CD4-positive, alpha-beta T cell (primary cell): ENCODE data around the gene TARS2. TPM values are rescaled to one million over a fixed set of nuclear protein-coding genes. Genes with fewer than 3 reads are reported as not detected.

Experiments
- ATAC-seq: fragments of 200-7000 bp; cut with Tn5 transposase; one replicate; pipeline ENCODE4 v1.10.0; 2022; ENCODE audit warnings: mild to moderate bottlenecking; ENCODE audit not compliant: poor library complexity
- CTCF ChIA-PET: fragments of 350-600 bp; sonication (Branson Sonifier 250); formaldehyde crosslinking; loops from one replicate; lab custom pipeline; 2021; ENCODE audit warnings: antibody characterized with exemption, inconsistent platforms; lab: Charles Lee
- POLR2A ChIA-PET: fragments of 350-600 bp; sonication (Branson Sonifier 250); formaldehyde crosslinking; loops from one replicate; lab custom pipeline; 2021; ENCODE audit warnings: antibody characterized with exemption, inconsistent platforms; lab: Charles Lee
- DNase-seq, 14 experiments: peaks; one replicate each; pipeline ENCODE4 v3.0.0-alpha.2; 2013 to 2020; ENCODE audit warnings: mixed read lengths in 2 of 14
- H3K27ac ChIP-seq, 2 donors: one replicate each; pipeline versions ENCODE4 v1.5.1 to v1.7.0; 2013; ENCODE audit warnings: low read length in 2 of 2, low read depth in 1 of 2, mild to moderate bottlenecking in 1 of 2
- H3K27me3 ChIP-seq, 2 experiments: 1 replicate in 1 of 2; 2 replicates in 1 of 2; pipeline versions ENCODE4 v1.6.1 to v1.7.0; 2013; ENCODE audit warnings: low read length in 2 of 2, control low read depth in 1 of 2, mild to moderate bottlenecking in 1 of 2, moderate library complexity in 1 of 2; ENCODE audit not compliant: insufficient read depth in 2 of 2, control insufficient read depth in 1 of 2
- H3K36me3 ChIP-seq: one replicate; pipeline ENCODE4 v1.6.1; 2013; ENCODE audit warnings: low read length, control low read depth; ENCODE audit not compliant: insufficient read depth
- H3K4me1 ChIP-seq: one replicate; pipeline ENCODE4 v1.6.1; 2013; ENCODE audit warnings: low read length, control low read depth; ENCODE audit not compliant: insufficient read depth
- H3K4me3 ChIP-seq: one replicate; pipeline ENCODE4 v1.5.1; 2013; ENCODE audit warnings: mild to moderate bottlenecking, low read length, moderate library complexity
- H3K9me3 ChIP-seq, 2 experiments: 1 replicate in 1 of 2; 2 replicates in 1 of 2; pipeline versions ENCODE4 v1.6.1 to v1.7.0; 2013; ENCODE audit warnings: low read length in 2 of 2, mild to moderate bottlenecking in 2 of 2, control low read depth in 1 of 2, moderate library complexity in 1 of 2; ENCODE audit not compliant: control insufficient read depth in 1 of 2, insufficient read depth in 1 of 2
- H3K27ac Mint-ChIP-seq: one replicate; pipeline ENCODE4 v1.8.0; 2020; ENCODE audit warnings: mixed read lengths
- H3K27me3 Mint-ChIP-seq: one replicate; pipeline ENCODE4 v1.8.0; 2021; ENCODE audit warnings: mixed read lengths
- H3K36me3 Mint-ChIP-seq: one replicate; pipeline ENCODE4 v1.8.0; 2021; ENCODE audit warnings: low read depth, mixed read lengths
- H3K4me1 Mint-ChIP-seq: one replicate; pipeline ENCODE4 v1.8.0; 2021; ENCODE audit warnings: low read depth, mixed read lengths
- H3K4me3 Mint-ChIP-seq: one replicate; pipeline ENCODE4 v1.8.0; 2020; ENCODE audit warnings: mild to moderate bottlenecking, mixed read lengths
- H3K9me3 Mint-ChIP-seq: one replicate; pipeline ENCODE4 v1.8.0; 2020; ENCODE audit warnings: mixed read lengths
- intact Hi-C, 2 experiments: fragments of 100-400 bp; cut with DNase I in 1 of 2; cut with micrococcal nuclease in 1 of 2; formaldehyde crosslinking; loops; one replicate each; pipeline versions ENCODE4 v1.15.1 to v1.9.0; 2023 to 2025; cut with DNase I, micrococcal nuclease
- total RNA-seq, 174 experiments: library from RNA in 2 of 174; stranded (reverse) in 2 of 174; gene quantifications; one replicate each; pipeline ENCODE4 v1.2.3 and lab custom pipeline; 2021 to 2026
- TF ChIP-seq, protein P1 (sequence below): fragments of 200-600 bp; IDR thresholded peaks from one replicate; pipeline ENCODE4 v1.8.0; 2022; ENCODE audit warnings: antibody characterized with exemption, mild to moderate bottlenecking

The TARS2 gene
- total RNA-seq, 2 experiments from 2014 or later = 22.8 to 25.3 TPM

DNA sequence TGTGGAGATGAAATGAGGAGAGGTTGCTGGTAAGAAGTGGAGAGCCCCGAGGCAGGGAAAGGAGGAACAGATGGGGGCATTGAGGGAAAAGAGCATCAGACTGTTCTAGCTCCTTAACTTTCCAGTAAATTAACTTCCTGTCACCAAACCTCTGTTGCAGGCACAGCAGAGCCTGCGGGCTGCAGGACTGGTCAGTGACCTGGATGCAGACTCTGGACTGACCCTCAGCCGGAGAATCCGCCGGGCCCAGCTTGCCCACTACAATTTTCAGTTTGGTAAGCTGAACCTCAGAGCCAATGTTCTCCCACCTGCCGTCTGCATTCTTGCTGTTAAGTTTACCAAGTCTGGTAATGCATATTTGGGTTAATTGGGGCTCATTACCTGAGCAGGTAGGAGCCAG, 18.2 kb downstream of the TARS2 start:
- Histone ChIP-seq H3K4me3 (no peak overlapping the region), H3K4me1 (no peaks in the 10 kb centered on the region), H3K27ac (no peak overlapping the region), H3K9me3 (no peaks in the 10 kb centered on the region), H3K36me3 (peaks cover 49% of the 10 kb centered on the region), H3K27me3 (no peaks in the 10 kb centered on the region)
- POLR2A ChIA-PET = interaction anchor here (1.2 kb wide), 1 partner anchor 10 kb away, joined by 4 read pairs; the partner anchor contains the start of gene FALEC
- peaks cover 58% of the 10 kb centered on the region for H3K36me3 Mint-ChIP-seq
- H3K27me3 Mint-ChIP-seq = no peaks in the 10 kb centered on the region
- H3K4me1 Mint-ChIP-seq = no peaks in the 10 kb centered on the region
- intact Hi-C loops = no loop called here
- H3K4me3 Mint-ChIP-seq = no peak overlapping the region
- no peaks in the 10 kb centered on the region for H3K9me3 Mint-ChIP-seq
- TF ChIP-seq, protein P1, sequence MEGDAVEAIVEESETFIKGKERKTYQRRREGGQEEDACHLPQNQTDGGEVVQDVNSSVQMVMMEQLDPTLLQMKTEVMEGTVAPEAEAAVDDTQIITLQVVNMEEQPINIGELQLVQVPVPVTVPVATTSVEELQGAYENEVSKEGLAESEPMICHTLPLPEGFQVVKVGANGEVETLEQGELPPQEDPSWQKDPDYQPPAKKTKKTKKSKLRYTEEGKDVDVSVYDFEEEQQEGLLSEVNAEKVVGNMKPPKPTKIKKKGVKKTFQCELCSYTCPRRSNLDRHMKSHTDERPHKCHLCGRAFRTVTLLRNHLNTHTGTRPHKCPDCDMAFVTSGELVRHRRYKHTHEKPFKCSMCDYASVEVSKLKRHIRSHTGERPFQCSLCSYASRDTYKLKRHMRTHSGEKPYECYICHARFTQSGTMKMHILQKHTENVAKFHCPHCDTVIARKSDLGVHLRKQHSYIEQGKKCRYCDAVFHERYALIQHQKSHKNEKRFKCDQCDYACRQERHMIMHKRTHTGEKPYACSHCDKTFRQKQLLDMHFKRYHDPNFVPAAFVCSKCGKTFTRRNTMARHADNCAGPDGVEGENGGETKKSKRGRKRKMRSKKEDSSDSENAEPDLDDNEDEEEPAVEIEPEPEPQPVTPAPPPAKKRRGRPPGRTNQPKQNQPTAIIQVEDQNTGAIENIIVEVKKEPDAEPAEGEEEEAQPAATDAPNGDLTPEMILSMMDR = no peak
- CTCF ChIA-PET = no interaction called here
- no peak overlapping the region for H3K27ac Mint-ChIP-seq
- DNase-seq (no peak), ATAC-seq (no peak)

DNA sequence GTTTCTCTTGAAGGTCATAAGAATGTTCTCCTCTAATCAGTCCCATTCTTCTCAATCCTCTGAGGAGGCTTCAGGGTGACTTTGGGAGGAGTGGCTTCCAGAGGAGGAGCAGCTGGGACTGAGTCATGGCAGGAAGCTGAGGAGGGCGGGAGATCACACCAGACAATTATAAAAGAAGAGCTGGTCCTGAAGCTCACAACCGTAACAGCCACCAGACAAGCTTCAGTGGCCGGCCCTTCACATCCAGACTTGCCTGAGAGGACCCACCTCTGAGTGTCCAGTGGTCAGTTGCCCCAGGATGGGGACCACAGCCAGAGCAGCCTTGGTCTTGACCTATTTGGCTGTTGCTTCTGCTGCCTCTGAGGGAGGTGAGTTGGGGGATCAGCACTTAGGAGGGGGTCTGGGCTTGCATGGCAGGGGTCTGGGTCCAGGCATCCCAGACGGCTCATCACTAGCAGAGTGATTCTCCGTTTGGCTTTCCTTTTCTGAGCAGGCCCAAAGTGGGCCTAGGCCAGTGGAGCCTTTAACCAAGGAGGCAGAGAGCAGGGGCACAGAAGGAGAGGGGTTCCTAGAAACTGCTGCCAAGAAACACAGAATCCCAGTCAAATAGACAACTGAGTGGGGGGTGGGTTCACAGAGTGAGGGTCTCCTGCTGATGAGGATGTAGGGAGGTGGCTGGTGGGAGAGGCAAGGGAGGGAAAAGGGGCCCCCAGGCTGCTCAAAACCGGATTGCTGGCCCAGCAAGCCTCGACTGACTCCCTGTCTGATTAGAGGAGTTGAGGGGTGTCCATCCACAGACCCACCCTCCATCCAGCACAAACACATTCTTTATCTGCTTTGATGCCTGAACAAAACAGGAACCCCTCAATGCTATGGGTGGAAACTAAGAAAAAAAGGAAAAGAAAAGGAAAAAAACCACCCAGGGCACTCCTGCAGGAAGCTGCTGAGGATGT, 21.0 kb downstream of the TARS2 start, which contains the start of gene ECM1:
Gene ECM1 (plus strand): TSS at position 198 of the 953 bp plus-strand sequence. CDS start 101 bp downstream, at position 299.
- Mint-ChIP-seq H3K4me3 (no peak within 1 kb of the TSS), H3K27me3 (no peaks in the 10 kb centered on the region), H3K9me3 (no peaks in the 10 kb centered on the region), H3K4me1 (no peaks in the 10 kb centered on the region), H3K36me3 (peaks cover 39% of the 10 kb centered on the region), H3K27ac (no peak within 1 kb of the TSS)
- H3K4me1 ChIP-seq = no peaks in the 10 kb centered on the region
- CTCF ChIA-PET = no interaction called here
- TF ChIP-seq, protein P1 = no peak
- no peak within 1 kb of the TSS for H3K27ac ChIP-seq
- POLR2A ChIA-PET = interaction anchor here (1.1 kb wide), 1 partner anchor 21 kb away, joined by 4 read pairs; the partner anchor contains the start of gene TARS2
- intact Hi-C loops = no loop called here
- H3K36me3 ChIP-seq = peaks cover 37% of the 10 kb centered on the region
- no peaks in the 10 kb centered on the region for H3K9me3 ChIP-seq
- H3K4me3 ChIP-seq = no peak within 1 kb of the TSS
- DNase-seq (peak in 2 of 14 experiments; percentile 13 to 37), ATAC-seq (no peak)
- no peaks in the 10 kb centered on the region for H3K27me3 ChIP-seq

DNA sequence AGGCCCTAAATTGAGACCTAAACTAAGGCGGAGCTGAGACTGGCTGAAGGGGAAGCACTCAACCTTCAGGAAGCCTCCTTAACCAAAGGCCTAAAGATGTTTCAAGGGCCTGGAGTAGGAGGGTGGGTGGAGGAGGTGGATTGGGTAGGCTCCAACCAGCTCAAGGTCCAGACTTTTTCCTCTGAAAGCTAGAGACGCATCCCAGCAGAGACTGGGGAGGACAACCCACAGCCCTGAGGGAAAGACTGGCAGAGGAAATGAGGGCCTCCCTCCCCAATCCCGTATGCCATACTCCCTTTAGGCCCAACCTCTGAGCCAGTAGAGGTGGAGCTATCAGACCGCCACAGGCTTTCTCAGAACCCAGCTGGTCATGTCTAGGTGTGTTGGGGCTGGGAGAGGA, 21.8 kb downstream of the TARS2 start:
- H3K4me1 ChIP-seq = no peaks in the 10 kb centered on the region
- H3K9me3 ChIP-seq = no peaks in the 10 kb centered on the region
- POLR2A ChIA-PET = interaction anchor here (1.1 kb wide), 1 partner anchor 22 kb away, joined by 4 read pairs; the partner anchor contains the start of gene TARS2
- H3K4me3 ChIP-seq = no peak overlapping the region
- Mint-ChIP-seq H3K4me1 (no peaks in the 10 kb centered on the region), H3K27ac (no peak overlapping the region), H3K9me3 (no peaks in the 10 kb centered on the region), H3K4me3 (no peak overlapping the region), H3K27me3 (no peaks in the 10 kb centered on the region), H3K36me3 (peaks cover 31% of the 10 kb centered on the region)
- ATAC-seq (no peak), DNase-seq (no peak)
- TF ChIP-seq, protein P1 = no peak
- H3K36me3 ChIP-seq = peaks cover 35% of the 10 kb centered on the region
- intact Hi-C loops = no loop called here
- H3K27me3 ChIP-seq = no peaks in the 10 kb centered on the region
- no peak overlapping the region for H3K27ac ChIP-seq
- CTCF ChIA-PET = no interaction called here
